NOMO-1 (cell line): Measurements from ENCODE around the gene CCT8L2.
A peak's percentile ranks its signal among the peaks of the same experiment; 100 is the strongest.
"Not testable (repeated sequence)": the region's sequence is repeated elsewhere in the genome, so short reads cannot be mapped to it uniquely, and the experiment has no call there.

Source experiments
- DNase-seq, 2 experiments: peaks; one replicate each; lab custom pipeline; 2025; ENCODE audit not compliant: unreplicated experiment in 2 of 2; lab: John Stamatoyannopoulos, UW

CCT8L2 gene

DNA sequence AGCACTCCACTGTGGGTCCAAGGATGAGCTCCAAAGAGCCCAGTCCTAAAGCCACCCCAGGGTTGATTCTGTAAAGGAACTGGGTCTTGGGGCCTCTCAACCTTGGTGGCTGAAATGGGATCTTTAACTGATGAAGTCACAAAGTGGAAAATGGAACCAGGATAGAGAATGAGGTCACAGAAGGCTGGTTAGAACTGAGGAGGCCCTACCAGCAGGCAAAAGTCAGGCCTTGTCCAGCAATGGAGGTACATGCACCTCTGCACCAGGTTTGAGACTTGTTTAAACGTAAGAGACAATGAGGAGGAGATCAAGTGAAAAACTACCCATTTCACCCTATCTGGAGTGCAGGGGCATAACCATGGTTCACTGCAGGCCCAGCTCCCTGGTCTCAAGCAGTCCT, at the start of gene CCT8L2:
CCT8L2 (minus strand) TSS at position 101 of the 400 bp plus-strand sequence. CDS start 260 bp downstream, outside the sequence.
- DNase-seq = not testable (repeated sequence)

- DNase-seq = not testable (repeated sequence)
These were observed 42.8 kb upstream of the CCT8L2 start for GRCh38 chr22:16635442-16635841.

DNA sequence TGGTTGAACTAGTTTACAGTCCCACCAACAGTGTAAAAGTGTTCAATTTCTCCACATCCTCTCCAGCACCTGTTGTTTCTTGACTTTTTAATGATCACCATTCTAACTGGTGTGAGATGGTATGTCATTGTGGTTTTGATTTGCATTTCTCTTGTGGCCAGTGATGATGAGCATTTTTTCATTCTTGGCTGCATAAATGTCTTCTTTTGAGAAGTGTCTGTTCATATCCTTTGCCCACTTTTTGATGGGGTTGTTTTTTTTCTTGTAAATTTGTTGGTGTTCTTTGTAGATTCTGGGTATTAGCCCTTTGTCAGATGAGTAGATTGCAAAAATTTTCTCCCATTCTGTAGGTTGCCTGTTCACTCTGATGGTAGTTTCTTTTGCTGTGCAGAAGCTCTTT, 41.5 kb upstream of the CCT8L2 start:
- DNase-seq = not testable (repeated sequence)

- DNase-seq = not testable (repeated sequence)
These were observed 35.9 kb upstream of the CCT8L2 start for GRCh38 chr22:16628476-16628875.

DNA sequence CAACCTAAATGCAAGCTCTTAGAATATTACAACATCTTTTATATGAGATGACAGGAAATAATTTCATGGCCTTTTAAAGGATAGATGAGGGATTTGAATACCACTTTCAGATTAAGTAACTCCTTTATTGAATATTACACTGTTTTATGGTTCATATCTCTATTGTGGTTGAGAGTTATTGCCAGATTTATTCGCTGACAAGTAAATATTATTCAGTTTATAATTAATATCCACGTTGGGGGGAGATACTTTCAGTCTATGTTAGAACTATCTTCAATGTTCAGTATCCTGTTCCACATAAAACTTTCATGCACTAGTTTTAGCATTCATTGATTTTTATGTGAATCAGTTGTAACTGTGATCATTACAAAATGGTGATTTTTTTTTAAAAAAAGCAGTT, 32.4 kb upstream of the CCT8L2 start:
- DNase-seq = not testable (repeated sequence)

GRCh38 chr22:16623595-16623994, 31.0 kb upstream of the CCT8L2 start:
- DNase-seq = not testable (repeated sequence)

GRCh38 chr22:16617516-16617915, 24.9 kb upstream of the CCT8L2 start:
- DNase-seq = not testable (repeated sequence)

DNA sequence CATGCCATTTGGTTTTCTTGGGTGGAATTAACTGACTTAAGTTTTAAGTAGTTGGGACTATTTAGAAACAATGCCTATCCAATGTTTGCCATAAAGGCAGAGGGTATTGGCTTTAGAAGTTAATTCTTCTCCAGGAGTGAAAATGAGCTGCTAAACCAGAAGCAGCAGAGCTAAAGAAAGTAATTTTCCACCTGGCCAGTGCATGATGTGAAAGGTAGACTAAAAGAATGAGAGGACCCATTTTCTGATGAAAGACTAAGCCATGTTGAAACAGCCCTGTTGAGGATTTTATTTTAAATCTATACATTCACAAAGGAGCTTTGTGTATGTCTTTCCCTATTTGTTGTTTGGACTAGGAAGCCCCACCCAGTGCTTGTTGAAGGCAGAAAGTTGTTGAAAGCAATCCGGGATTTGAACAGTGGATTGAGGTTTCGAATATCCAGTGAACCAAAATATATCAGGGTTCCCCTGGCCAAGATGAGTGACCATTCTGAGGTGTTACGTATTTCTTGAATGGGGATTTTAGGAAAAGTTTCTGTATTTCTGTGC, 23.9 kb upstream of the CCT8L2 start:
- DNase-seq = not testable (repeated sequence)

DNA sequence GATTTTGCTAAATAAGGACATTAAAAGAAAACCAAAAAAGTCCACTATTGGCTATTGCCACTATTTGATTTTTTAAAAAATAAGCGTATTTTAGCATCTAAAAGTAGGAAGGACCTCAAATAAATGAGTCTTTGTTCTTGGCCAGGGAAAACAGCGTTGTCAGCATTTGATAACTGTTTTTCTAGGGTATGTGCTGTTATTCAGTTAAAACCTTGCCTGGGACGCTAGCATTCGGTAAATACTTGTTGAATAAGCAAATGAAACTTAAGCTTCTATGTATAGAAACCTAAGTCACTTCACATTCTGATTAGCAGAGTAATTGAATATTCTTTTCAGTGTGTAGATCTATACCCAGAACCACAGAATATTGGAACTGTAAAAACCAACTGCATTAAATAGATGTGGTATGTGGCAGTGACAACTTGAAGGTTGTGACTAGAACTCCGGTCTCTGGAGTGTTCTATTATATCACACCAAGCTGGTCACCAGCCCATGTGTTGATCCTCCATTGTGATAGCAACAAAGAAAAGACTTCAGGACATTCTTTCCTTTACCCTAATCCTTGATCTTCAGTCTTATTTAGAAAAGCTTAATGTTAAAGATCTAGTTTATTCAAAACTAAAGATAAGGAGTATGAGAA, 23.1 kb upstream of the CCT8L2 start:
- not testable (repeated sequence) for DNase-seq

- no peak for DNase-seq
These were observed 17.1 kb upstream of the CCT8L2 start for GRCh38 chr22:16609548-16610261.

DNA sequence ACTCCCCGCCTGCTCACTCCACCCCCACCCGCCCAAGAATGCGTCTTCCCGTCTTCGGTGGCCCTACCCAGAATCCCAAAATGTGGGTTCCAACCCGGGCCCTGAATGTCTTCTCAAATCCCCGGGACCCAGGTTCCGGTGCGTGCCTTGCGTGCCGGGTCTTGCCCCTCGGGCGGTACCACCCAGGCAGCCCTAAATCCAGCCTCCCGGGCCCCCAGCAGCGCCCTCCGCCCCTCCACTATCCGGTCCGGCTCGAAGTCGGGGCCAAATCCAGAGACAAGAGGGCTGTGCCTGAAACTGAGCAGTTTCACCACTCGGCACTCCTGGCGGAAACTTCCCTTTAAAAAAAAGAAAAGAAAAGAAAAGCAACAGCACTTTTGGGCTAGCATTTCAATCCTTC, 16.3 kb upstream of the CCT8L2 start:
- DNase-seq = no peak

GRCh38 chr22:16604257-16604998, 11.8 kb upstream of the CCT8L2 start:
- DNase-seq = not testable (repeated sequence)

- not testable (repeated sequence) for DNase-seq
These were observed 11.2 kb upstream of the CCT8L2 start for GRCh38 chr22:16603770-16604242.

DNA sequence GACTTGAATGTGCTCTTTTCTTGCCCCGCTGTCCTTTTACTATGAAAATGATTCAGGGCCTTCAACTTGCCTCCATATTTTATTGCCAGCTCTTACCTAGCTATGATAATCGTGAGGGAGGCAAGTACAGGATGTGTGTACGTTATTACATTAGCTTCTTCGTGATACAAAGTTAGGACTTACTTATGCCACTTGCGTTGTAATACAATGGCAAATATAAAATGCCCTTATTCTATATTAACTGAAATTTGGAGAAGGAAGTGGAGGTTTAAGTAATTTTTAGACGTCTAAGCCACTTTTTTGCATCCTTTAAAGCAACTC, 10.8 kb upstream of the CCT8L2 start:
- no peak for DNase-seq

- not testable (repeated sequence) for DNase-seq
These were observed 10.3 kb upstream of the CCT8L2 start for GRCh38 chr22:16602728-16603447.

- DNase-seq = not testable (repeated sequence)
These were observed 9.7 kb upstream of the CCT8L2 start for GRCh38 chr22:16602224-16602727.

DNA sequence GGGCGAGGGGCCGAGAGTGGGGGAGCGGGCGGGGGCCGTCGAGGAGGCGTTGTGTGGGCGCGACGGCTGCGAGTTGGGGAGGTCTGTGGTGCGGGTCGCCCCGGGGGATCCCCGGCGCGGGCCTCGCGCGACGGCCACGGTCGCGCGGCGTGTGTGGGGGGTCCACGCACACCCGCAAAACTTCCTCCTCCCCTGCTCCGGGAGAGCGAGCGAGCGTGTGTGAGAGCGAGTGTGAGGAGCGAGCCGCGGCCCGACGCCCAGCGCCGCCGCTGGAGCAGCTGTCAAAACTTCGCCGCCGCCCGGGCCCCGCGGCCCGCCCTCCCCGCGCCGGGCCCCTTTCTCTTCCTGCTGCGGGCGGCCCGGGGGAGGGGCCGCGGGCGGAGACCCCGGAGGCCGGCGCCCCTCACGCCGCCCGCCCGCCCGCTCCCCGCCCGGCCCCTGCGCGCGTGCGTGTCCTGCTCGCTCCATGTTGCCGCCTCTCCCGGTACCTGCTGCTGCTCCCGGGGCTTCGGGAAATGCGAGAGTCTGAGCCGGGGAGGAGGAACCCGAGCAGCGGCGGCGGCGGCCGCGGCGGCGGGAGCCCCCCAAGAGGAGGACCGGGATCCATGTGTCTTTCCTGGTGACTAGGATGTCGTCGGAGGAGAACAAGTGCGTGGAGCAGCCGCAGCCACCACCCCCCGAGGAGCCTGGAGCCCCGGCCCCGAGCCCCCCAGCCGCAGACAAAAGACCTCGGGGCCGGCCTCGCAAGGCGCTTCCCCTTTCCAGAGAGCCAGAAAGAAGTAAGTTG, 9.0 kb upstream of the CCT8L2 start:
- peak in 1 of 2 experiments; percentile 34 for DNase-seq

DNA sequence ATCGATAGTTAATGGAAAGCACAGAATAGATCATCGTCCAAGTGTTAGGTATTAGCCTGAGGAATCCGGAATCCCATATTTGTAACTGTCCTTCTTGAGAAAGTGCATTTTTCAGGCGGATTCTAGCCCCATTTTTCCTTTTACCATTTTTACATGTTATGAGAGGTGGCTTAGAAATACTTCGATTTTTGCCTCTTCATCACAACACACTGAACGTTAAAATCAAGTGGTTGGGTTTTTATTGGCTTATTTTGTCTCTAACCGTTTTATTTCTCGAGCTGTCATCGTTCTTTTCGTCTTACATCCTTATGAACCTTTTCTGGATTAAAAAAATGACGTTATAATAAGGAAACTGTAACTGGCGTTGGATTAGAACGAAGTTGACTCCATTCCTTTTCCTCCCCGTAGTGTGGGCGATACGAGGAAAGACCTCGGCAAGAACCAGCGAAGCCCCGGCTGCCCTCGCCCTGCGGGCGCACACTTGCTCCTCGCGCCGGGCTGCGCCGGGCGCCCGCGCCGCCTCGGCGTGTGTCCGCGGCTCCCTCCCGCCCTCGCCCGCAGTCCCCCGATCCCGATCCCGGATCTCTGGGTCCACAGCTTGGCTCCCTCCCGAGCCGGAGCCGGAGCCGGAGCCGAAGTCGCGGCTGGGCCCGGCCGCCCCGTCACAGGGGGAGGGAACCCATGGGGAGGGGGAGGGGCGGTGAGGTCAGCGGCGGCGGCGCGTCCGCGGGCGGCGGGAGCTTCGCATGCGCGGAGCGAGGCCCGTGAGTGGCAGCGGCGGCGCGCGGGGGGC, 8.2 kb upstream of the CCT8L2 start:
- peak; percentile 22 to 37 for DNase-seq

DNA sequence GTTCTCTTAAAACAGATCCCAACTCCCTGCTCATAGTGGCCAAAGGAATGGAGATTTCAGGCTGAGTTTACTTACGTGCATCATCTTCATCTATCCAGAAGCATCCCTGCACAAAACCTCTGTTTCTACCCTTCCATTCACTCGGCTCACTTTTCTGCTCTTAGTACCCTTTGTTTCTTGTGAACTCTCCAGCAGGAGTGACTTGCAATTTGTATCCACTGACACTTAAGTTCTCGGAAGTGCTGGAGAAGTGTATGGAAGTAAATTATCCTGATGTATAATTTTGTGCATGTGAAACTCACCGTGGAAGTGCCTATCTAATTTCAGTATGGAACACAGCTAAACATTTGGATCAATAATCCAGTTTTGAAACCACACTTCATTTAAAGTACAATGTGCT, 7.0 kb upstream of the CCT8L2 start:
- not testable (repeated sequence) for DNase-seq
